HEK293 (cell line): ENCODE data around the gene MAGI1.

Experiments
- CTCF ChIA-PET: fragments of 350-600 bp; formaldehyde crosslinking; extraction: SDS; loops from one replicate; lab custom pipeline; 2021; ENCODE audit warnings: antibody characterized with exemption; lab: Yijun Ruan, JAX
- POLR2A ChIA-PET: fragments of 300-600 bp; formaldehyde crosslinking; extraction: SDS; loops from one replicate; lab custom pipeline; 2020; ENCODE audit warnings: antibody characterized with exemption, inconsistent platforms; lab: Yijun Ruan, JAX
- H3K27ac ChIP-seq: fragments of 200-500 bp; sonication (Bioruptor generic); 2 replicates; pipeline ENCODE4 v1.5.1; 2014; ENCODE audit warnings: low read depth, low read length, control low read depth, inconsistent platforms; ENCODE audit errors: extremely low read depth
- H3K36me3 ChIP-seq, 2 experiments: fragments of 200-500 bp in 1 of 2; sonication (Bioruptor generic) in 1 of 2; 1 replicate in 1 of 2; 2 replicates in 1 of 2; pipeline ENCODE4 v1.5.1; 2014 to 2017; ENCODE audit warnings: inconsistent platforms in 2 of 2, low read length in 2 of 2; ENCODE audit not compliant: control insufficient read depth in 2 of 2, insufficient read depth in 1 of 2
- H3K4me1 ChIP-seq: fragments of 200-500 bp; sonication (Bioruptor generic); 2 replicates; pipeline ENCODE4 v1.5.1; 2014; ENCODE audit warnings: mild to moderate bottlenecking, low read length, inconsistent platforms; ENCODE audit not compliant: control insufficient read depth, insufficient read depth
- H3K4me3 ChIP-seq: 2 replicates; pipeline ENCODE4 v1.5.1; 2011; ENCODE audit warnings: low read depth, mild to moderate bottlenecking, control low read depth, low read length, moderate library complexity
- H3K9me3 ChIP-seq: fragments of 200-500 bp; sonication (Bioruptor generic); 2 replicates; pipeline ENCODE4 v1.5.1; 2014; ENCODE audit warnings: low read depth, low read length, inconsistent platforms; ENCODE audit not compliant: control insufficient read depth, insufficient read depth
- TSHZ1 ChIP-seq: fragments of 450-650 bp; formaldehyde crosslinking; IDR thresholded peaks from 2 replicates; pipeline ENCODE4 v1.5.1; 2016; ENCODE audit warnings: missing biosample characterization, missing genetic modification characterization, borderline replicate concordance
- ZNF140 ChIP-seq: fragments of 450-650 bp; formaldehyde crosslinking; IDR thresholded peaks from 2 replicates; pipeline ENCODE4 v1.5.1; 2016; ENCODE audit warnings: missing biosample characterization, missing genetic modification characterization
- ZNF146 ChIP-seq: fragments of 450-650 bp; formaldehyde crosslinking; IDR thresholded peaks from 2 replicates; pipeline ENCODE4 v1.5.1; 2016; ENCODE audit warnings: missing biosample characterization, missing genetic modification characterization
- ZNF16 ChIP-seq: fragments of 450-650 bp; formaldehyde crosslinking; IDR thresholded peaks from 2 replicates; pipeline ENCODE4 v1.5.1; 2016; ENCODE audit warnings: low read depth, missing biosample characterization, missing genetic modification characterization
- ZNF175 ChIP-seq: fragments of 450-650 bp; formaldehyde crosslinking; IDR thresholded peaks from 2 replicates; pipeline ENCODE4 v1.5.1; 2016; ENCODE audit warnings: missing biosample characterization, missing genetic modification characterization
- ZNF214 ChIP-seq: fragments of 450-650 bp; formaldehyde crosslinking; IDR thresholded peaks from 2 replicates; pipeline ENCODE4 v1.5.1; 2017; ENCODE audit warnings: missing biosample characterization, mild to moderate bottlenecking, missing genetic modification characterization, borderline replicate concordance
- ZNF324 ChIP-seq: fragments of 450-650 bp; formaldehyde crosslinking; IDR thresholded peaks from 2 replicates; pipeline ENCODE4 v1.5.1; 2016; ENCODE audit warnings: missing biosample characterization, missing genetic modification characterization
- ZNF521 ChIP-seq: fragments of 450-650 bp; formaldehyde crosslinking; IDR thresholded peaks from 2 replicates; pipeline ENCODE4 v1.5.1; 2017; ENCODE audit warnings: missing biosample characterization, mild to moderate bottlenecking, missing genetic modification characterization
- ZNF561 ChIP-seq: fragments of 450-650 bp; IDR thresholded peaks from 2 replicates; pipeline ENCODE4 v1.5.1; 2018; ENCODE audit warnings: missing biosample characterization, missing genetic modification characterization, borderline replicate concordance
- ZNF670 ChIP-seq: fragments of 450-650 bp; formaldehyde crosslinking; IDR thresholded peaks from 2 replicates; pipeline ENCODE4 v1.5.1; 2016; ENCODE audit warnings: missing biosample characterization, missing genetic modification characterization, low read depth
- ZNF747 ChIP-seq: fragments of 450-650 bp; formaldehyde crosslinking; IDR thresholded peaks from 2 replicates; pipeline ENCODE4 v1.5.1; 2016; ENCODE audit warnings: missing biosample characterization, missing genetic modification characterization
- TF ChIP-seq, protein P1 (sequence below): fragments of 450-650 bp; formaldehyde crosslinking; IDR thresholded peaks from 2 replicates; pipeline ENCODE4 v1.5.1; 2017; ENCODE audit warnings: missing biosample characterization, mild to moderate bottlenecking, missing genetic modification characterization, moderate library complexity
- TF ChIP-seq, protein P2 (sequence below): fragments of 450-650 bp; formaldehyde crosslinking; IDR thresholded peaks from 2 replicates; pipeline ENCODE4 v1.5.1; 2016; ENCODE audit warnings: missing biosample characterization, missing genetic modification characterization
- TF ChIP-seq, protein P3 (sequence below): fragments of 450-650 bp; formaldehyde crosslinking; IDR thresholded peaks from 2 replicates; pipeline ENCODE4 v1.5.1; 2016; ENCODE audit warnings: missing biosample characterization, missing genetic modification characterization
- TF ChIP-seq, protein P4 (sequence below): fragments of 450-650 bp; formaldehyde crosslinking; IDR thresholded peaks from 2 replicates; pipeline ENCODE4 v1.5.1; 2016; ENCODE audit warnings: missing biosample characterization, missing genetic modification characterization

MAGI1 gene

DNA sequence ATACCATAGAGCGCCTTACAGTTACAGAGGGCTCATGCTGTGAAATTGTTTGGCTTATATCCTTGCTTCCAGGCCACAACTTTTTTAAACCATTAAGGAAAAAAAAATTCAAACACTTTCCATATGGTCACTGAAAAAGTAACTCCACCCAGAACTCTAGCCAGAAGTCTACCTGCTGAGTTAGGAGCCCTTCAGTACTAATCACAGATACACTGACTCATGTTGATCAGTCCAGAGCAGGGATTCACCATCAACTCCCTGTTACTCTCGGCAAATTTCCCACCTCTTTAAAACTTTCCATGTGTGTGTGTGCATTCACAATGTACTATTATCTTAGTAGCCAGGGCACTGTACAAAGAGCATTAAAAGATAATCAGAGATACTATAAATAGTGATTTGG is 372.8 kb downstream of the MAGI1 start:
- ChIA-PET CTCF (no interaction called here), POLR2A (no interaction called here)
- TF ChIP-seq ZNF146 (tag by site-specific recombination) (no peak), ZNF140 (tag by site-specific recombination) (no peak), ZNF214 (no peak), ZNF16 (no peak), ZNF521 (tag by site-specific recombination) (no peak), ZNF561 (no peak), TSHZ1 (tag by site-specific recombination) (no peak), ZNF747 (tag by site-specific recombination) (no peak), ZNF670 (tag by site-specific recombination) (no peak), ZNF324 (tag by site-specific recombination) (no peak), ZNF175 (tag by site-specific recombination) (no peak)
- TF ChIP-seq, protein P1, sequence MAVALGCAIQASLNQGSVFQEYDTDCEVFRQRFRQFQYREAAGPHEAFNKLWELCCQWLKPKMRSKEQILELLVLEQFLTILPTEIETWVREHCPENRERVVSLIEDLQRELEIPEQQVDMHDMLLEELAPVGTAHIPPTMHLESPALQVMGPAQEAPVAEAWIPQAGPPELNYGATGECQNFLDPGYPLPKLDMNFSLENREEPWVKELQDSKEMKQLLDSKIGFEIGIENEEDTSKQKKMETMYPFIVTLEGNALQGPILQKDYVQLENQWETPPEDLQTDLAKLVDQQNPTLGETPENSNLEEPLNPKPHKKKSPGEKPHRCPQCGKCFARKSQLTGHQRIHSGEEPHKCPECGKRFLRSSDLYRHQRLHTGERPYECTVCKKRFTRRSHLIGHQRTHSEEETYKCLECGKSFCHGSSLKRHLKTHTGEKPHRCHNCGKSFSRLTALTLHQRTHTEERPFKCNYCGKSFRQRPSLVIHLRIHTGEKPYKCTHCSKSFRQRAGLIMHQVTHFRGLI (tag by site-specific recombination): no peak
- TF ChIP-seq, protein P2, sequence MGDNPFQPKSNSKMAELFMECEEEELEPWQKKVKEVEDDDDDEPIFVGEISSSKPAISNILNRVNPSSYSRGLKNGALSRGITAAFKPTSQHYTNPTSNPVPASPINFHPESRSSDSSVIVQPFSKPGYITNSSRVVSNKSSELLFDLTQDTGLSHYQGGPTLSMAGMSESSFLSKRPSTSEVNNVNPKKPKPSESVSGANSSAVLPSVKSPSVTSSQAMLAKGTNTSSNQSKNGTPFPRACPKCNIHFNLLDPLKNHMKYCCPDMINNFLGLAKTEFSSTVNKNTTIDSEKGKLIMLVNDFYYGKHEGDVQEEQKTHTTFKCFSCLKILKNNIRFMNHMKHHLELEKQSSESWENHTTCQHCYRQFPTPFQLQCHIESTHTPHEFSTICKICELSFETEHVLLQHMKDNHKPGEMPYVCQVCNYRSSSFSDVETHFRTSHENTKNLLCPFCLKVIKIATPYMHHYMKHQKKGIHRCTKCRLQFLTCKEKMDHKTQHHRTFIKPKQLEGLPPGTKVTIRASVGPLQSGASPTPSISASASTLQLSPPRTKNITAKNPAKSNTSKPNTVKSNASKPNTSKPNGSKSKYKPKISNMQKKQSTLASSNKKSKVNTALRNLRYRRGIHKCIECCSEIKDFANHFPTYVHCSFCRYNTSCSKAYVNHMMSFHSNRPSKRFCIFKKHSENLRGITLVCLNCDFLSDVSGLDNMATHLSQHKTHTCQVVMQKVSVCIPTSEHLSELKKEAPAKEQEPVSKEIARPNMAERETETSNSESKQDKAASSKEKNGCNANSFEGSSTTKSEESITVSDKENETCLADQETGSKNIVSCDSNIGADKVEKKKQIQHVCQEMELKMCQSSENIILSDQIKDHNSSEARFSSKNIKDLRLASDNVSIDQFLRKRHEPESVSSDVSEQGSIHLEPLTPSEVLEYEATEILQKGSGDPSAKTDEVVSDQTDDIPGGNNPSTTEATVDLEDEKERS (tag by site-specific recombination): no peak
- TF ChIP-seq, protein P3, sequence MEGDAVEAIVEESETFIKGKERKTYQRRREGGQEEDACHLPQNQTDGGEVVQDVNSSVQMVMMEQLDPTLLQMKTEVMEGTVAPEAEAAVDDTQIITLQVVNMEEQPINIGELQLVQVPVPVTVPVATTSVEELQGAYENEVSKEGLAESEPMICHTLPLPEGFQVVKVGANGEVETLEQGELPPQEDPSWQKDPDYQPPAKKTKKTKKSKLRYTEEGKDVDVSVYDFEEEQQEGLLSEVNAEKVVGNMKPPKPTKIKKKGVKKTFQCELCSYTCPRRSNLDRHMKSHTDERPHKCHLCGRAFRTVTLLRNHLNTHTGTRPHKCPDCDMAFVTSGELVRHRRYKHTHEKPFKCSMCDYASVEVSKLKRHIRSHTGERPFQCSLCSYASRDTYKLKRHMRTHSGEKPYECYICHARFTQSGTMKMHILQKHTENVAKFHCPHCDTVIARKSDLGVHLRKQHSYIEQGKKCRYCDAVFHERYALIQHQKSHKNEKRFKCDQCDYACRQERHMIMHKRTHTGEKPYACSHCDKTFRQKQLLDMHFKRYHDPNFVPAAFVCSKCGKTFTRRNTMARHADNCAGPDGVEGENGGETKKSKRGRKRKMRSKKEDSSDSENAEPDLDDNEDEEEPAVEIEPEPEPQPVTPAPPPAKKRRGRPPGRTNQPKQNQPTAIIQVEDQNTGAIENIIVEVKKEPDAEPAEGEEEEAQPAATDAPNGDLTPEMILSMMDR (tag by site-specific recombination): no peak
- TF ChIP-seq, protein P4, sequence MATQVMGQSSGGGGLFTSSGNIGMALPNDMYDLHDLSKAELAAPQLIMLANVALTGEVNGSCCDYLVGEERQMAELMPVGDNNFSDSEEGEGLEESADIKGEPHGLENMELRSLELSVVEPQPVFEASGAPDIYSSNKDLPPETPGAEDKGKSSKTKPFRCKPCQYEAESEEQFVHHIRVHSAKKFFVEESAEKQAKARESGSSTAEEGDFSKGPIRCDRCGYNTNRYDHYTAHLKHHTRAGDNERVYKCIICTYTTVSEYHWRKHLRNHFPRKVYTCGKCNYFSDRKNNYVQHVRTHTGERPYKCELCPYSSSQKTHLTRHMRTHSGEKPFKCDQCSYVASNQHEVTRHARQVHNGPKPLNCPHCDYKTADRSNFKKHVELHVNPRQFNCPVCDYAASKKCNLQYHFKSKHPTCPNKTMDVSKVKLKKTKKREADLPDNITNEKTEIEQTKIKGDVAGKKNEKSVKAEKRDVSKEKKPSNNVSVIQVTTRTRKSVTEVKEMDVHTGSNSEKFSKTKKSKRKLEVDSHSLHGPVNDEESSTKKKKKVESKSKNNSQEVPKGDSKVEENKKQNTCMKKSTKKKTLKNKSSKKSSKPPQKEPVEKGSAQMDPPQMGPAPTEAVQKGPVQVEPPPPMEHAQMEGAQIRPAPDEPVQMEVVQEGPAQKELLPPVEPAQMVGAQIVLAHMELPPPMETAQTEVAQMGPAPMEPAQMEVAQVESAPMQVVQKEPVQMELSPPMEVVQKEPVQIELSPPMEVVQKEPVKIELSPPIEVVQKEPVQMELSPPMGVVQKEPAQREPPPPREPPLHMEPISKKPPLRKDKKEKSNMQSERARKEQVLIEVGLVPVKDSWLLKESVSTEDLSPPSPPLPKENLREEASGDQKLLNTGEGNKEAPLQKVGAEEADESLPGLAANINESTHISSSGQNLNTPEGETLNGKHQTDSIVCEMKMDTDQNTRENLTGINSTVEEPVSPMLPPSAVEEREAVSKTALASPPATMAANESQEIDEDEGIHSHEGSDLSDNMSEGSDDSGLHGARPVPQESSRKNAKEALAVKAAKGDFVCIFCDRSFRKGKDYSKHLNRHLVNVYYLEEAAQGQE: no peak
- Histone ChIP-seq H3K4me1 (no peaks in the 10 kb centered on the region), H3K27ac (no peak overlapping the region), H3K36me3 (no peaks in the 10 kb centered on the region), H3K4me3 (no peak overlapping the region), H3K9me3 (no peaks in the 10 kb centered on the region)
